Measurements from ENCODE around the gene AKR1B1. TPM values are rescaled to one million over a fixed set of nuclear protein-coding genes. Genes with fewer than 3 reads are reported as not detected.

The AKR1B1 gene
- total RNA-seq, 2 donors from 2014 or later, result 12.9 to 27.5 TPM

- Histone ChIP-seq H3K9me3 (no peaks in the 10 kb centered on the region), H3K36me3 (replicated peaks in 1 of 2; ENCODE audit: insufficient read depth in 1 of 2, low read depth in 2 of 2) (no peaks in the 10 kb centered on the region), H3K4me3 (no peak overlapping the region), H3K27ac (no peak overlapping the region), H3K27me3 (no peaks in the 10 kb centered on the region), H3K4me1 (no peaks in the 10 kb centered on the region)
- intact Hi-C loops (cut with DNase I), result no loop called here
- DNase-seq (no peak), ATAC-seq (no peak)
- TF ChIP-seq CTCF (IDR thresholded peaks at IDR 0.05) (no peak), POLR2A (IDR thresholded peaks at IDR 0.05) (no peak)
- WGBS, 2 donors, result 66 to 71% methylated on average over 5 of the region's 5 CpGs
These were observed 62.9 kb downstream of the AKR1B1 start for GRCh38 chr7:134396031-134396430.

DNA sequence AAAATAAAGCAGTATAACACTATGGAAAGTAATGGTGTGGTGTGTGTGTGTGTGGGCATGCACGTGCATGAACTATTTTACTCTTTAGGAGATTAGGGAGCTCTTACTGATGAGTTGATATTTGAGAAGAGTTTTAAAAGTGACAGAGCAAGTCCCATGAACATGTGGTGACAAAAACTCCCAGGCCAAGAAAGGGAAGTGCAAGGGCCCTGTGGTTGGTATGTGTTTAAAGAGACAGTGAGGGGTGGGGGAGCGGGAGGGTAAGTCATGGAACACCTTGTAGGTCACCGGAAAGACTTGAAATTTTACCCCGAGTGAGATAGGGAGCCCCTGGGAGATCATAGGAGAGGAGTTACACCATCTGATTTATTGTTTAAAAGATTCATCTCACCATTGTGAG is 63.3 kb downstream of the AKR1B1 start:
- WGBS, 2 donors, result 79 to 89% methylated on average over 4 of the region's 4 CpGs
- intact Hi-C loops (cut with DNase I), result no loop called here
- H3K27me3 ChIP-seq, result no peaks in the 10 kb centered on the region

GRCh38 chr7:134394056-134394455 is 64.8 kb downstream of the AKR1B1 start:
- TF ChIP-seq POLR2A (IDR thresholded peaks at IDR 0.05) (no peak), CTCF (IDR thresholded peaks at IDR 0.05) (no peak)
- Histone ChIP-seq H3K4me3 (no peak overlapping the region), H3K36me3 (replicated peaks in 1 of 2; ENCODE audit: insufficient read depth in 1 of 2, low read depth in 2 of 2) (no peaks in the 10 kb centered on the region), H3K27ac (no peak overlapping the region), H3K4me1 (no peaks in the 10 kb centered on the region), H3K9me3 (no peaks in the 10 kb centered on the region), H3K27me3 (no peaks in the 10 kb centered on the region)
- 50 to 56% methylated on average over 5 of the region's 5 CpGs for WGBS, 2 donors
- DNase-seq (no peak), ATAC-seq (peak; percentile 27)
- intact Hi-C loops (cut with DNase I), result no loop called here

More for the DNA sequence above, 63.3 kb downstream of the AKR1B1 start:
- Histone ChIP-seq H3K4me3 (no peak overlapping the region), H3K27ac (no peak overlapping the region), H3K9me3 (no peaks in the 10 kb centered on the region), H3K4me1 (no peaks in the 10 kb centered on the region), H3K36me3 (replicated peaks in 1 of 2; ENCODE audit: insufficient read depth in 1 of 2, low read depth in 2 of 2) (no peaks in the 10 kb centered on the region)
- TF ChIP-seq CTCF (IDR thresholded peaks at IDR 0.05), result no peak
- ATAC-seq (no peak), DNase-seq (no peak)

Other genes starting within 250 kb of the AKR1B1 start
- 10 to 100 TPM in 1 of 2 donors, 1 to 10 TPM in 1; 4.9 to 11.5 TPM for gene SLC35B4, start 142.2 kb downstream of the AKR1B1 start, total RNA-seq
- gene AKR1B10, start 68.5 kb upstream of the AKR1B1 start, total RNA-seq, result 10 to 100 TPM in 1 of 2 donors, 1 to 10 TPM in 1; 2.3 to 12.2 TPM
- gene AKR1B15, start 90.0 kb upstream of the AKR1B1 start, total RNA-seq, result under 1 TPM in 1 of 2 donors, not detected in 1; 0.52 TPM
- 1 to 10 TPM; 2.6 to 7.8 TPM for gene BPGM, start 187.8 kb upstream of the AKR1B1 start, total RNA-seq

Data from body of pancreas (tissue), 4 donors.